Measurements from ENCODE around the gene SYT12.

DNA sequence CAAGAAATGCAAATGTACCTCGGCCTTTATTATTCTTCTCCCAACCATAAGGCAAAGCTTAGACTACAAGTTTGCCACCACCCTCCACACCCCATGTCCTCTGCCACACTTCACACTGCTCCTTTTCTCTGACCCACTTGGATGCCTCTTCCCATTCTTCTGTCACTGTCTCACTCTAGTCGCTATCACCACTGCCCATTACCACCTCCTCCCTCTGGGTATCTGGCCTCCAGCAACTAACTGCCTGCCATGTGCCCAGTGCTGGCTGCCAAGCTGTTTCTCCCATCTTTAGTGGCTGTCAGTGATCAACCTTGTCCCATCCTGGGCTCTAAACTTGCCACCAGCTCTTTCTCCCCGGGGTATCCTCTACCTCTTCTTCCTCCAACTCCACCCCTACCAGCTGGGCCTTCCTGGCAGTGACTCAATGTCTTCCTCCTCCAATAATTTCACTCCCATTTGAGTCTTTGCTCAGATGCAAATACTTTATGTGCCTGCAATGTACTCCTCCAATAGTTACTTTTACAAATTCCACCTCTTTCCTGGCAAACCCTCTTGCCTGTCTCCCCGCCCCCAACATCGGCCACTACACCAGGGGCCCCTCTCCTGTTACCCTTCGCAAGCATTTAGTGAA lies 76.0 kb downstream of the SYT12 start:
- TF ChIP-seq, protein P1, sequence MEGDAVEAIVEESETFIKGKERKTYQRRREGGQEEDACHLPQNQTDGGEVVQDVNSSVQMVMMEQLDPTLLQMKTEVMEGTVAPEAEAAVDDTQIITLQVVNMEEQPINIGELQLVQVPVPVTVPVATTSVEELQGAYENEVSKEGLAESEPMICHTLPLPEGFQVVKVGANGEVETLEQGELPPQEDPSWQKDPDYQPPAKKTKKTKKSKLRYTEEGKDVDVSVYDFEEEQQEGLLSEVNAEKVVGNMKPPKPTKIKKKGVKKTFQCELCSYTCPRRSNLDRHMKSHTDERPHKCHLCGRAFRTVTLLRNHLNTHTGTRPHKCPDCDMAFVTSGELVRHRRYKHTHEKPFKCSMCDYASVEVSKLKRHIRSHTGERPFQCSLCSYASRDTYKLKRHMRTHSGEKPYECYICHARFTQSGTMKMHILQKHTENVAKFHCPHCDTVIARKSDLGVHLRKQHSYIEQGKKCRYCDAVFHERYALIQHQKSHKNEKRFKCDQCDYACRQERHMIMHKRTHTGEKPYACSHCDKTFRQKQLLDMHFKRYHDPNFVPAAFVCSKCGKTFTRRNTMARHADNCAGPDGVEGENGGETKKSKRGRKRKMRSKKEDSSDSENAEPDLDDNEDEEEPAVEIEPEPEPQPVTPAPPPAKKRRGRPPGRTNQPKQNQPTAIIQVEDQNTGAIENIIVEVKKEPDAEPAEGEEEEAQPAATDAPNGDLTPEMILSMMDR (IDR thresholded peaks at IDR 0.05; ENCODE audit: low read depth, low read length, missing input control): no peak
- TF ChIP-seq, protein P2, sequence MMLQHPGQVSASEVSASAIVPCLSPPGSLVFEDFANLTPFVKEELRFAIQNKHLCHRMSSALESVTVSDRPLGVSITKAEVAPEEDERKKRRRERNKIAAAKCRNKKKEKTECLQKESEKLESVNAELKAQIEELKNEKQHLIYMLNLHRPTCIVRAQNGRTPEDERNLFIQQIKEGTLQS (IDR thresholded peaks at IDR 0.05): no peak
- no peak for TF ChIP-seq HNF4A (conservative IDR thresholded peaks at IDR 0.05)
- no peak for TF ChIP-seq JUND (IDR thresholded peaks at IDR 0.05)
- TF ChIP-seq, protein P3, sequence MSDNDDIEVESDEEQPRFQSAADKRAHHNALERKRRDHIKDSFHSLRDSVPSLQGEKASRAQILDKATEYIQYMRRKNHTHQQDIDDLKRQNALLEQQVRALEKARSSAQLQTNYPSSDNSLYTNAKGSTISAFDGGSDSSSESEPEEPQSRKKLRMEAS (IDR thresholded peaks at IDR 0.05): no peak
- no peak for TF ChIP-seq TAF1 (conservative IDR thresholded peaks at IDR 0.05)
- no peak for TF ChIP-seq RAD21 (IDR thresholded peaks at IDR 0.05)
